Measurements from ENCODE around the gene LIMA1. TPM values are rescaled to one million over a fixed set of nuclear protein-coding genes. Genes with fewer than 3 reads are reported as not detected.

LIMA1 gene
- total RNA-seq, 8 experiments from 2014 or later, result 4.7 to 66.5 (median 14.8) TPM

DNA sequence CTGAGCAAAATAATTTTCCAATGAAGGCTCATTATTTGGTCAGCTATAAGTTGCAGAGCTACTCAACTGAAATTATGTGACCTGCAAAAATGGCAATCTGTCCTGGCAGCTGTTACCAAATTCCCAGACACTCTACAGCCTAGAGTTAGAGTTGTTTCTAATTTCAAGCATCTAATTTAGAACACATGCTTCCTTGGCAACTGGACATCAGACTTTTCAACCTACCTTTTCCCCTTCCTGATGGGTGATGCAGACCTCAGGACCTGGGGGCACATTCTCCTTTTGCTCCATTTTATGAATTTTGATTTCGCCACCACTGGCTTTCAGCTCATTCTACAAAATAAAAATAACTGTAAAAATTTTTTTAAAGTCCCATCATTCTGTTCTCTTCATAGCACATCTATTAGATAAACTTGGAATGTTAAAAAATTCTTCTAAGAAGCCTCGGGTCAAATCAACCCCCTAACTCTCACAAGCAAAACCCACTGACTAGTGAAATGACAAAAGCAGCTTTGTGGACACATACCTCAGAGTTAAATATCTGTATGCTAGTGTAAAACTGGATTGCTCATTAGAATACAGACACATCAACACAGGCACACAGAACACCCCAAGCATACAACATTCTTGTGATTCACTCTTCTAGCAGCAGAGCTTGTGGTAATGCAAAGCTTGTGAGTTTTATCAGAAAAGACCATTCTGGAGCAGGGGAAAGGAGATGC is 82.6 kb downstream of the LIMA1 start:
- Histone ChIP-seq H3K4me3 (no peak overlapping the region), H3K4me1 (replicated peaks in 1 of 2) (no peaks in the 10 kb centered on the region), H3K27ac (no peak overlapping the region)
- in situ Hi-C loops (cut with MboI; ENCODE audit: low pct_unique_long_range_greater_than_20kb in 2 of 9, low sequenced_read_pairs in 9 of 9, unreplicated experiment in 9 of 9), result loop anchor here in 1 of 9 experiments (25.0 kb wide), 1 partner anchor 112 kb away; no protein-coding TSS in a partner anchor
- 25 to 95% (median 80%) methylated on average over 1 to 2 of the region's 2 CpGs; no CpG with 5 or more reads in 1 of the 10 experiments for WGBS, 10 experiments
- ATAC-seq (replicated peaks in 6 of 8), result no peak

DNA sequence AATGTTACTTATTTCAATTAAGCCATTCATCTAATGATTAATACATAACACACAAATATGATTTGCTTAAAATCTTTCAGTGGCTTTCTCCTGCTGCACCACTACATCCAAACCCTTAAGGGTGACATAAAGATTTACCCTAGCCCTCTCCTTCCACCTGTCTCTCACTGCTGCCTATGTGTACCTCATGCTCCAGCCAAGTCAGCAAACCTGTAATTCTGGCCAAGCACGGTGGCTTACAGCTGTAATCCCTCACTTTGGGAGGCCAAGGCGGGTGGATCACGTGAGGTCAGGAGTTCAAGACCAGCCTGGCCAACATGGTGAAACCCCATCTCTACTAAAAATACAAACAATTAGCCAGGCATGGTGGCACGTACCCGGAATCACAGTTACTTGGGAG is 84.5 kb downstream of the LIMA1 start:
- H3K4me1 ChIP-seq (replicated peaks in 1 of 2), result no peaks in the 10 kb centered on the region
- ATAC-seq (replicated peaks in 6 of 8), result no peak
- in situ Hi-C loops (cut with MboI; ENCODE audit: low pct_unique_long_range_greater_than_20kb in 2 of 9, low sequenced_read_pairs in 9 of 9, unreplicated experiment in 9 of 9), result no loop called here
- H3K4me3 ChIP-seq, result no peak overlapping the region
- 83 to 100% (median 100%) methylated on average over 1 to 5 of the region's 5 CpGs; no CpG with 5 or more reads in 3 of the 10 experiments for WGBS, 10 experiments
- no peak overlapping the region for H3K27ac ChIP-seq

DNA sequence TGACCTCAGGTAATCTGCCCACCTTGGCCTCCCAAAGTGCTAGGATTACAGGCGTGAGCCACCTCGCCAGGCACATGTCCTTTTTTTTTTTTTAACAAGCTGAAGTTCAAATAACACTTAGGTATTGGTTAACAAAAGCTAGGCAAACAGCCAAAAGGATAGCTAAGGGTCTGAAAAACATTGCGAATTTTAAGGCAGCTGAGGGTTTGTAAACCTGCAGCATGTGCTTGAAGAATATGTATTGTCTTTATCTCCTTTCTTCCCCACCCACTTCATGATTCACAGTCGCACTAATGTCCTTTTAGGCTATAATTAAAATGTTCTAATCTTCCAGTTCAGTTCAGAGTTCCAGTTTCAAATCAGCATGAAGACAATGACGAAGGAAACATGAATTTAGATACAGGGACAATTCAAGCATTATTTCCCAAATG is 86.0 kb downstream of the LIMA1 start:
- in situ Hi-C loops (cut with MboI; ENCODE audit: low pct_unique_long_range_greater_than_20kb in 2 of 9, low sequenced_read_pairs in 9 of 9, unreplicated experiment in 9 of 9), result no loop called here
- ATAC-seq (replicated peaks in 6 of 8), result peak in 2 of 8 experiments; percentile 42 to 54
- whole genome bisulfite sequencing, 10 experiments, result 58 to 98% (median 80%) methylated on average over 1 to 5 of the region's 5 CpGs

DNA sequence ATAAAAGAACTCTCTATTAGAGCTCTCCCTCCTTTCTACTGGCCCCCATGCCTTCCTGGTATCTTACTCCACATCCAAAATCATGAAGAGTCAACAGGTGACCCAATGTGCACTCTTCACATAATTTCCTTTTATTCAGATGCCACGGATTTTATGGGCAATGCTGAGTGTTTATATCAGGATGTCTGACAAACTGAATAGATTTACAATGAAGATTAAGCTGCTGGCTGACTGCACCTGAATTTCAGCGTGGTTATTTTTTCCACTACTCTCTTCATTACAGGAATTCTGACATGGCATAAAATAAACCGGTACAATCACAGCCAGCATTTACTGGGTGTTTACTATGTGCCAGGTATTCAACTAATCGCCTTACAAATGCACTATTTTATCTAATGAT is 86.8 kb downstream of the LIMA1 start:
- Histone ChIP-seq H3K4me3 (no peak overlapping the region), H3K27ac (no peak overlapping the region), H3K4me1 (replicated peaks in 1 of 2) (no peaks in the 10 kb centered on the region)
- 57 to 100% (median 89%) methylated on average over 1 to 4 of the region's 4 CpGs for WGBS, 10 experiments
- ATAC-seq (replicated peaks in 6 of 8), result no peak
- in situ Hi-C loops (cut with MboI; ENCODE audit: low pct_unique_long_range_greater_than_20kb in 2 of 9, low sequenced_read_pairs in 9 of 9, unreplicated experiment in 9 of 9), result no loop called here

More for the DNA sequence above, 86.0 kb downstream of the LIMA1 start:
- no peaks in the 10 kb centered on the region for H3K4me1 ChIP-seq (replicated peaks in 1 of 2)
- H3K27ac ChIP-seq, result no peak overlapping the region
- no peak overlapping the region for H3K4me3 ChIP-seq

DNA sequence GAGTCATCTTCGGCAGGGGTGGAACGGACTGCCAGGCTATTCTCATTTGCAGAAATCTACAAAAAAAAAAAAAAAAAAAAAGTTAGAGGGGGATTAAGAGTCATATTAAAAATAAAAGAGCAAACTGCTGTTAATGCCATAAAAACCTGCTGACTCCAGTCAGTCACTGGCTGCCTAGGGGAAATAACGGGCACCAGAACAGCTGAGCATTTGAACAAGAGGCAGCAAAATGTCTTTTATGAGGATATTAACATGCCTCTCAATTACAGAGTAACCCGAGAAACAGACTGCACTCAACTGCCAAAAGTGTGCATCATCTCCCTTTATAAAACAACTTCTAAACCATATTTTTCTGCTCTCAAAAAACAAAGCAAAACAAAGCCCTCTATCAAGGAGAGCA is 87.5 kb downstream of the LIMA1 start:
- no peaks in the 10 kb centered on the region for H3K4me1 ChIP-seq (replicated peaks in 1 of 2)
- in situ Hi-C loops (cut with MboI; ENCODE audit: low pct_unique_long_range_greater_than_20kb in 2 of 9, low sequenced_read_pairs in 9 of 9, unreplicated experiment in 9 of 9), result no loop called here
- no peak overlapping the region for H3K4me3 ChIP-seq
- peak in 1 of 8 experiments; percentile 22 for ATAC-seq (replicated peaks in 6 of 8)
- 28 to 89% (median 79%) methylated on average over 1 to 4 of the region's 4 CpGs for WGBS, 10 experiments
- H3K27ac ChIP-seq, result no peak overlapping the region

DNA sequence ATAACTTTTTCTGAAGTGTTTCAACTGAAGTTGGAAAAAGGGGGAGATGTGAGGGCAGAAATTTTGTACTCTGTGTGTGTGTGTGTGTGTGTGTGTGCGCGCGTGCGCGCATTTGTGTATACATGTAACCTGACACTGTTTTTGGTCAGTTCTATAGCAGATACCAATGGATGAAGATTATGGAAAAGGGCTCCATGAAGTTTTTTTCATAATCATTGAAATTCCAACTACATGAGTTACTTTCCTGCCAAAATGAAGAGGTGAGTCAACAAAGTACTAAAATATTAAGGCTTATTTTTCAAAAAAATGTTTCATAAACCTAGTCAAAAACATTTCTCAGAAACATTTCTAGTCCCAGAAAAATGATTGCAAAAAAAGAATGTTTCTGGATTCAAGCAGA is 90.4 kb downstream of the LIMA1 start:
- in situ Hi-C loops (cut with MboI; ENCODE audit: low pct_unique_long_range_greater_than_20kb in 2 of 9, low sequenced_read_pairs in 9 of 9, unreplicated experiment in 9 of 9), result no loop called here
- ATAC-seq (replicated peaks in 6 of 8), result no peak
- Histone ChIP-seq H3K4me3 (no peak overlapping the region), H3K27ac (no peak overlapping the region), H3K4me1 (replicated peaks in 1 of 2) (no peaks in the 10 kb centered on the region)
- 71 to 100% (median 82%) methylated on average over 3 to 5 of the region's 5 CpGs; no CpG with 5 or more reads in 2 of the 10 experiments for WGBS, 10 experiments

DNA sequence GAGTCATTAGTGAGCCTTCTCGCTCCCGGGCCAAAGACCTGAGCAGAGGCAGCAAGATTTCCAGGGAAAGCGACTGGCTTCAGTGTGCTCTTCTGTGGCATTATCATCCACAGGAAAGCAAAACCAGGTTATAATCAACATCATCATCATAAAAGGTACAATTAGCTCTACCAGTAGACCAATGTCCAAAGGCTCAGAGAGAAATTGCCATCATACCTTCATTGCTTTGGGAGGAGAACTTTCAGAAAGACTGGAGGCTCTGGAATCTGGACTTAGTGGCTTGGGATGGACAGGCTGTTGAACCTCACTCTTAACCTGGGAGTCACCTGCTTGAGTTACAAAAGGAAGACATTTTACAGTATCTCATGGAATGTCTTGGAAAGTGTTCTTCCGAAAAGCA is 91.1 kb downstream of the LIMA1 start:
- Histone ChIP-seq H3K4me3 (no peak overlapping the region), H3K27ac (no peak overlapping the region), H3K4me1 (replicated peaks in 1 of 2) (no peaks in the 10 kb centered on the region)
- in situ Hi-C loops (cut with MboI; ENCODE audit: low pct_unique_long_range_greater_than_20kb in 2 of 9, low sequenced_read_pairs in 9 of 9, unreplicated experiment in 9 of 9), result no loop called here
- 80 to 100% (median 94%) methylated on average over 1 to 4 of the region's 4 CpGs; no CpG with 5 or more reads in 1 of the 10 experiments for WGBS, 10 experiments
- ATAC-seq (replicated peaks in 6 of 8), result no peak

DNA sequence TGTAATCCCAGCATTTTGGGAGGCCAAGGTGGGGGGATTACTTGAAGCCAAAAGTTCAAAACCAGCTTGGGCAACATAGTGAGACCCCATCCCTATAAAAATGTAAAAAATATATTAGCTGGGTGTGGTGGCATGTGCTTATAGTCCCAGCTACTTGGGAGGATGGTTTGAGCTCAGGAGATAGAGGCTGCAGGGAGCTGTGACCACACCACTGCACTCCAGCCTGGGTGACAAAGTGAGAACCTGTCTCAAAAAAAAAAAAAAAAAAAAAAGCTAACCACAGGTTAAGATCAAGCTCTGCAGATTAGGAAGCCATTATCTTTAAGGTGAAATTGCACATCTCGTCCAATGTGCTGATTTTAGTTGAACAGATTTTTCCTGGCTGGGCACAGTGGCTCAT is 92.5 kb downstream of the LIMA1 start:
- H3K27ac ChIP-seq, result no peak overlapping the region
- no peak overlapping the region for H3K4me3 ChIP-seq
- in situ Hi-C loops (cut with MboI; ENCODE audit: low pct_unique_long_range_greater_than_20kb in 2 of 9, low sequenced_read_pairs in 9 of 9, unreplicated experiment in 9 of 9), result no loop called here
- WGBS, 10 experiments, result 88 to 100% (median 100%) methylated on average over 1 of the region's 1 CpG; no CpG with 5 or more reads in 3 of the 10 experiments
- no peak for ATAC-seq (replicated peaks in 6 of 8)
- no peaks in the 10 kb centered on the region for H3K4me1 ChIP-seq (replicated peaks in 1 of 2)

DNA sequence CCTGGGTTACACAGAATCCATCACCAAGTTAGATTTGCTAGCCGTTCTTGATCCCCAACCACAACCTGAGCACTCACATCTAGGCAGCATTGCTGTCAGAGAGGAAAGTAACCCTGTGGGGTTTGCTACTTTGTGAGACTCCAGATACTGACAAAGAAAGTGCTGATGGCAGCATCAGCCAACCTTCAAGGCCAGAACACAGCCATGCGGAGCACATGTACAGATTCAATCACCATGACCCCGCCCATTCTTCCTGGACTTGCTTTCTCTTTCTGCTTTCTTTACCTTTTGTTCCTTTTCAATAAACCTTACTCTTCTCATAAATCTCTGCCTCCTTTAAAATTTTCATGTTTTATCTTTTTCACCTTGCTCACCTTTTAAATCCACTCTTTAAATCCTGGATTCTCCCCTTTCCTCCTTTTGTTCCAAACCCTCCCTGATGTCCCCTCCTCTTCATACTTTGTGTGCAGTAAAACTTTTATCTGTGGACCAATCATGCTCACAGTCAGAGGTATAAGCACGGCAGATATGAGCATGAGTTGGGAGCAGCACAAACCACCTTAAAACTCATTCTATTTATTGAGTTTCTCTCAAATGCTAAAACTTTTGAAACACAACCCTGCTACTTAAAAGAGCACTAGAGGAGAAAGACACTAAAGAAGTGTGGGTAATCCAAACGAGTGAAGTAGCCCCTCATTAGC is 94.3 kb downstream of the LIMA1 start:
- in situ Hi-C loops (cut with MboI; ENCODE audit: low pct_unique_long_range_greater_than_20kb in 2 of 9, low sequenced_read_pairs in 9 of 9, unreplicated experiment in 9 of 9), result no loop called here
- no peak overlapping the region for H3K27ac ChIP-seq

DNA sequence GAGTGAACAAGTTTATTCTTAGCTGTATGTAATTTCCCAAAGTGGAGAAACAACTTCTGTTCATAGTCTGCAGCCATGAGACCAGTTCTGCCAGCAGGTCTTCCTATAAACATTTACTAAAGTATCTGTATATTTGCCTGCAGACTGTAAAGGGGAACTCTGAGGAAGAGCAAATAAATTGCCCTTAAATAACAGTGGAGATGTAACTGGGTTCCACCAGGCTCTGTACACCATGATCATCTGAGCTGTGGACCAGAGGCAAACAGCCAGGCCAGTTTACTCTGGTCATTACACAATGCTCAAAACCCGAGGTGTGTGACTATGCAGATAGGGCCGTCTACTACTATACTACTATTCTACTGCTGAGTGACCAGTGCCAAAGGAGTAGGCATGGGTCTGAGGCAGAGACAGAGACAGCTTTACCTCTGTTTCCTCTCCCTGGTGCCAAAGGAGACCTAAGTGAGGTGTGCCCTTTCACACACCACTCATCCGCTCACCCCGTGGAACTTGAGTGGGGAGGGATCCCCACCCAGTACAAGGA is 95.0 kb downstream of the LIMA1 start:
- H3K27ac ChIP-seq, result no peak overlapping the region
- in situ Hi-C loops (cut with MboI; ENCODE audit: low pct_unique_long_range_greater_than_20kb in 2 of 9, low sequenced_read_pairs in 9 of 9, unreplicated experiment in 9 of 9), result no loop called here
- 20 to 91% (median 91%) methylated on average over 1 to 4 of the region's 4 CpGs; no CpG with 5 or more reads in 6 of the 10 experiments for WGBS, 10 experiments
- H3K4me3 ChIP-seq, result no peak overlapping the region
- no peaks in the 10 kb centered on the region for H3K4me1 ChIP-seq (replicated peaks in 1 of 2)
- ATAC-seq (replicated peaks in 6 of 8), result peak in 1 of 8 experiments; percentile 76

More for the DNA sequence above, 94.3 kb downstream of the LIMA1 start:
- Histone ChIP-seq H3K4me1 (replicated peaks in 1 of 2) (no peaks in the 10 kb centered on the region), H3K4me3 (no peak overlapping the region)
- WGBS, 10 experiments, result 66 to 98% (median 87%) methylated on average over 2 to 4 of the region's 5 CpGs; no CpG with 5 or more reads in 1 of the 10 experiments
- no peak for ATAC-seq (replicated peaks in 6 of 8)

DNA sequence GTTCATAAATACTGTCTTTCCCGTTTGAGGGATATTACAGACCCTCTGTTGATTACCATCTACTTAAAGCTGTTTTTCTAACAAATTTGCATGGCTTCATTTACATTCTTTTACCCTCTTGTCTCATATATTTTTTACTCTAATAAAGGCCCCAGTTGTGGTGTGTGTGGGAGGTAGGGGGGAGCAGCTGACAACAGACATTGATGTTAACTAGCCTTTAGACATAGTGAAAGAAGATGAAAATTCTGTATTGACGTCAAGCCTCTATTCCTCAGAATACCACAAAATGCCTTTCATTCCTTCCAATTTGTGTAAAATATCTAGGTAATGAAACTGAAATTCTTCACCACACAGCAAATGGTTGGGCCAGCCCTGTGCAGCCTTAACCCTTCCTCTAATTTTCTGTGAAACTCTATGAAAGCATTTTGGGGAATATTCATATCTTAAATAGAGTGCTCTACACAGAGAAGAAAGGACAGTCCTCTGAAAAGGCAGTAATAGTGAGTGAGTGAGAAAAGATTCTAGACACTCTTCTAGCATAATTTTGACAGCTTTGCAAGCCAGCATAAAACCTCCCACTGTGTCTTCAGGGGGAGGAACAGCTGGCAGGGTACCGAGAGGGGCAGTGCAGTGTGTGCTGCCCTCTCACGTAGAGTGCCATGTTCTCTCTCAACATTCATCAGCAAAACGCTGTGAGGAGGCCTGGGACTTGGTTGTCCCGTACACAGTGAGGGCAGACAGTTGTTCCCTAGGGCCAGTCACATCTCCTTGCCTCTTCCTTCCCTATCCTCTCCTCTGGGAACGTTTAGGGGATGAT is 96.0 kb downstream of the LIMA1 start:
- no peaks in the 10 kb centered on the region for H3K4me1 ChIP-seq (replicated peaks in 1 of 2)
- WGBS, 10 experiments, result 17 to 100% (median 59%) methylated on average over 1 to 5 of the region's 7 CpGs; no CpG with 5 or more reads in 3 of the 10 experiments
- H3K27ac ChIP-seq, result no peak overlapping the region
- no peak overlapping the region for H3K4me3 ChIP-seq
- peak in 3 of 8 experiments; percentile 51 to 77 (median 62) for ATAC-seq (replicated peaks in 6 of 8)
- in situ Hi-C loops (cut with MboI; ENCODE audit: low pct_unique_long_range_greater_than_20kb in 2 of 9, low sequenced_read_pairs in 9 of 9, unreplicated experiment in 9 of 9), result no loop called here

DNA sequence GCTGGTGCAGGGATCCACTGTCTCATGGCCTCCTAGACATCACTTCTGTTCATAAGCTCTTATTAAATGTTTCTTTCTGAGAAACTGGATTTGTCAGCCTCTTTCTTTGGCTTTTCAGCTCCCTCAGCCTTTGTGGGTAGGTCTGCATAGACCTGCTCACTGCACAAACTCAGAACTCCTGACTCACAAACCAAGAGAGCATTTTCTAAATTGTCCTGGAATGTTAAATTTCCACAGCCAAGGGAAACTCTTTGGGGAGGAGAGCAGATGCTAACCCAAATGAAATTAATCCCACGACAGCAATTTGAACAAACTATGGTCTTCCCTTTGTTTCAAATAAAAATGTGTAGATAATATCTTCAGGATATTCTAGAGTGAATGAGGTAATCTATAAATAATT is 96.6 kb downstream of the LIMA1 start:
- no peak overlapping the region for H3K4me3 ChIP-seq
- WGBS, 10 experiments, result 0 to 100% (median 50%) methylated on average over 1 of the region's 1 CpG; no CpG with 5 or more reads in 3 of the 10 experiments
- H3K4me1 ChIP-seq (replicated peaks in 1 of 2), result no peaks in the 10 kb centered on the region
- no peak overlapping the region for H3K27ac ChIP-seq
- in situ Hi-C loops (cut with MboI; ENCODE audit: low pct_unique_long_range_greater_than_20kb in 2 of 9, low sequenced_read_pairs in 9 of 9, unreplicated experiment in 9 of 9), result no loop called here
- no peak for ATAC-seq (replicated peaks in 6 of 8)

Data from motor neuron (in vitro differentiated cells).